H1 (cell line): ENCODE data around the gene MAP3K3. TPM values are rescaled to one million over a fixed set of nuclear protein-coding genes. Genes with fewer than 3 reads are reported as not detected.

Source experiments
- CTCF ChIA-PET: fragments of 300-600 bp; sonication (Branson Sonifier 250); formaldehyde crosslinking; loops from one replicate; lab custom pipeline; 2021; ENCODE audit not compliant: partially characterized antibody; lab: Charles Lee
- POLR2A ChIA-PET: fragments of 300-600 bp; sonication (Branson Sonifier 250); formaldehyde crosslinking; loops from one replicate; lab custom pipeline; 2021; ENCODE audit warnings: inconsistent platforms; ENCODE audit not compliant: partially characterized antibody; lab: Charles Lee
- DNase-seq, 2 experiments: peaks; one replicate each; pipeline versions ENCODE4 v3.0.0 to v3.0.0-alpha.2; 2010 to 2022; ENCODE audit warnings: low spot score in 2 of 2, low read depth in 1 of 2, mixed read lengths in 1 of 2
- FAIRE-seq: peaks from 2 replicates; lab custom pipeline; 2011; peaks lifted over from hg19 to GRCh38; lab: Jason Lieb, UNC
- H2AFZ ChIP-seq: 2 replicates; pipeline ENCODE4 v1.8.1; 2012; ENCODE audit warnings: low read length, inconsistent platforms
- H2AK5ac ChIP-seq: 2 replicates; pipeline ENCODE4 v1.6.1; 2013; ENCODE audit warnings: low read depth, low read length
- H2BK120ac ChIP-seq: replicated peaks from 2 replicates; pipeline ENCODE3; 2013; ENCODE audit warnings: low read depth, low read length, inconsistent platforms
- H2BK12ac ChIP-seq: 2 replicates; pipeline ENCODE4 v1.6.1; 2013; ENCODE audit warnings: low read depth, low read length
- H2BK15ac ChIP-seq: 2 replicates; pipeline ENCODE4 v1.6.1; 2013; ENCODE audit warnings: low read length
- H2BK20ac ChIP-seq: 2 replicates; pipeline ENCODE4 v1.6.1; 2013; ENCODE audit warnings: low read length
- H2BK5ac ChIP-seq: 2 replicates; pipeline ENCODE4 v1.6.1; 2013; ENCODE audit warnings: low read depth, low read length
- H3K14ac ChIP-seq: 2 replicates; pipeline ENCODE4 v1.6.1; 2013; ENCODE audit warnings: inconsistent platforms; ENCODE audit not compliant: insufficient read length
- H3K18ac ChIP-seq: 2 replicates; pipeline ENCODE4 v1.6.1; 2013; ENCODE audit warnings: low read length; ENCODE audit errors: extremely low read depth
- H3K23ac ChIP-seq: 2 replicates; pipeline ENCODE4 v1.6.1; 2013; ENCODE audit warnings: inconsistent platforms; ENCODE audit not compliant: insufficient read length
- H3K23me2 ChIP-seq: 2 replicates; pipeline ENCODE4 v1.6.1; 2013; ENCODE audit warnings: low read depth, low read length
- H3K27ac ChIP-seq: 2 replicates; pipeline ENCODE4 v1.6.1; 2011; ENCODE audit warnings: low read depth, low read length, inconsistent platforms
- H3K27me3 ChIP-seq, 4 experiments: replicated peaks in 1 of 4; 1 replicate in 1 of 4; 2 replicates in 3 of 4; pipeline versions ENCODE4 v1.6.1 to v1.8.1; 2011 to 2013; ENCODE audit warnings: low read length in 3 of 4, mild to moderate bottlenecking in 3 of 4, inconsistent platforms in 2 of 4, mixed read lengths in 2 of 4, moderate library complexity in 1 of 4; ENCODE audit not compliant: control insufficient read depth in 3 of 4, insufficient read depth in 3 of 4; ENCODE audit errors: extremely low read depth in 1 of 4
- H3K36me3 ChIP-seq, 4 experiments: 2 replicates each; pipeline versions ENCODE4 v1.6.1 to v1.8.1; 2011 to 2013; ENCODE audit warnings: mild to moderate bottlenecking in 4 of 4, low read length in 3 of 4, moderate library complexity in 2 of 4, control low read depth in 1 of 4, inconsistent platforms in 1 of 4; ENCODE audit not compliant: insufficient read depth in 4 of 4, control insufficient read depth in 2 of 4
- H3K4ac ChIP-seq: replicated peaks from 2 replicates; pipeline ENCODE3; 2013; ENCODE audit warnings: low read length, low read depth, mixed read lengths, inconsistent platforms; ENCODE audit not compliant: insufficient read length
- H3K4me1 ChIP-seq, 4 experiments: replicated peaks in 1 of 4; 1 replicate in 1 of 4; 2 replicates in 3 of 4; pipeline versions ENCODE4 v1.6.1 to v1.8.1; 2011 to 2013; ENCODE audit warnings: low read length in 3 of 4, inconsistent platforms in 2 of 4, mixed read lengths in 1 of 4; ENCODE audit not compliant: insufficient read depth in 4 of 4, control insufficient read depth in 3 of 4
- H3K4me2 ChIP-seq, 2 experiments: 2 replicates each; pipeline versions ENCODE4 v1.6.1 to v1.8.1; 2011 to 2013; ENCODE audit warnings: low read depth in 2 of 2, low read length in 2 of 2, control low read depth in 1 of 2, inconsistent platforms in 1 of 2, mild to moderate bottlenecking in 1 of 2; ENCODE audit not compliant: insufficient read depth in 1 of 2
- H3K4me3 ChIP-seq, 4 experiments: fragments of 200-600, 300-600 bp in 1 of 4; sonication (generic), shearing (Covaris generic), sonication (Bioruptor Twin) in 1 of 4; 2 replicates each; pipeline versions ENCODE4 v1.5.1 to v1.8.1; 2011 to 2016; ENCODE audit warnings: low read length in 4 of 4, low read depth in 3 of 4, control low read depth in 2 of 4, inconsistent platforms in 2 of 4, mild to moderate bottlenecking in 2 of 4, mixed read lengths in 1 of 4, moderate library complexity in 1 of 4; ENCODE audit not compliant: insufficient read depth in 2 of 4; ENCODE audit errors: extremely low read depth in 1 of 4
- H3K56ac ChIP-seq: replicated peaks from 2 replicates; pipeline ENCODE3; 2013; ENCODE audit warnings: low read depth, mild to moderate bottlenecking, mixed read lengths, low read length, inconsistent platforms; ENCODE audit not compliant: insufficient read length
- H3K79me1 ChIP-seq: 2 replicates; pipeline ENCODE4 v1.6.1; 2013; ENCODE audit warnings: low read depth, low read length, control low read depth
- H3K79me2 ChIP-seq, 2 experiments: 2 replicates each; pipeline versions ENCODE4 v1.6.1 to v1.8.1; 2012 to 2013; ENCODE audit warnings: low read length in 2 of 2, mild to moderate bottlenecking in 2 of 2, inconsistent platforms in 1 of 2; ENCODE audit not compliant: insufficient read depth in 2 of 2, control insufficient read depth in 1 of 2
- H3K9ac ChIP-seq, 4 experiments: replicated peaks in 1 of 4; 1 replicate in 1 of 4; 2 replicates in 3 of 4; pipeline versions ENCODE4 v1.6.1 to v1.8.1; 2011 to 2013; ENCODE audit warnings: low read depth in 3 of 4, low read length in 3 of 4, control low read depth in 2 of 4, mild to moderate bottlenecking in 2 of 4, moderate library complexity in 2 of 4, inconsistent platforms in 1 of 4; ENCODE audit errors: extremely low read depth in 1 of 4
- H3K9me3 ChIP-seq, 2 experiments: 2 replicates each; pipeline versions ENCODE4 v1.6.1 to v1.8.1; 2012 to 2013; ENCODE audit warnings: mild to moderate bottlenecking in 2 of 2, moderate library complexity in 2 of 2, control low read depth in 1 of 2, inconsistent platforms in 1 of 2, low read depth in 1 of 2, low read length in 1 of 2, mixed read lengths in 1 of 2; ENCODE audit not compliant: insufficient read depth in 2 of 2
- H4K20me1 ChIP-seq, 2 experiments: replicated peaks in 1 of 2; 2 replicates each; pipeline versions ENCODE3 to v1.8.1; 2011 to 2013; ENCODE audit warnings: inconsistent platforms in 2 of 2, low read length in 2 of 2, mild to moderate bottlenecking in 1 of 2; ENCODE audit not compliant: insufficient read depth in 2 of 2, control insufficient read depth in 1 of 2
- H4K5ac ChIP-seq: 2 replicates; pipeline ENCODE4 v1.6.1; 2013; ENCODE audit warnings: low read length, low read depth, mixed read lengths, inconsistent platforms; ENCODE audit not compliant: insufficient read length
- H4K8ac ChIP-seq: 2 replicates; pipeline ENCODE4 v1.8.0; 2013; ENCODE audit warnings: mild to moderate bottlenecking, moderate library complexity, low read length, inconsistent platforms; ENCODE audit not compliant: insufficient read depth; ENCODE audit errors: extremely low read depth
- H4K91ac ChIP-seq: replicated peaks from 2 replicates; pipeline ENCODE3; 2013; ENCODE audit warnings: low read length, mixed read lengths, inconsistent platforms; ENCODE audit not compliant: insufficient read length
- BRCA1 ChIP-seq: IDR thresholded peaks from 2 replicates; pipeline ENCODE4 v1.6.1; 2012; ENCODE audit warnings: low read depth, low read length, improper control_type of control experiment
- GTF2F1 ChIP-seq: IDR thresholded peaks from 2 replicates; pipeline ENCODE4 v1.6.1; 2012; ENCODE audit warnings: low read depth, low read length, improper control_type of control experiment, borderline replicate concordance
- JUN ChIP-seq: IDR thresholded peaks from 2 replicates; pipeline ENCODE4 v1.6.1; 2011; ENCODE audit warnings: low read depth, mild to moderate bottlenecking, improper control_type of control experiment, low read length
- KDM4A ChIP-seq: IDR thresholded peaks from one replicate; pipeline ENCODE4 v1.7.1; 2012; ENCODE audit warnings: low read depth, mild to moderate bottlenecking, moderate library complexity, low read length, inconsistent platforms; ENCODE audit not compliant: severe bottlenecking
- NRF1 ChIP-seq: IDR thresholded peaks from 2 replicates; pipeline ENCODE4 v1.6.1; 2011; ENCODE audit warnings: mild to moderate bottlenecking, low read depth, low read length, improper control_type of control experiment
- RBBP5 ChIP-seq: IDR thresholded peaks from 2 replicates; pipeline ENCODE4 v1.7.1; 2012; ENCODE audit warnings: low read depth, mild to moderate bottlenecking, inconsistent platforms, low read length, moderate library complexity, borderline replicate concordance
- SAP30 ChIP-seq: fragments of 300-600 bp; sonication (generic); IDR thresholded peaks from 2 replicates; pipeline ENCODE4 v1.7.1; 2012; ENCODE audit warnings: low read length, moderate library complexity, mild to moderate bottlenecking, inconsistent platforms; ENCODE audit not compliant: insufficient read depth, insufficient replicate concordance
- SIN3A ChIP-seq, 2 experiments: IDR thresholded peaks in 1 of 2; conservative IDR thresholded peaks in 1 of 2; 2 replicates each; pipeline ENCODE4 v1.6.1; 2011 to 2012; ENCODE audit warnings: low read length in 2 of 2, improper control_type of control experiment in 1 of 2, low read depth in 1 of 2, mild to moderate bottlenecking in 1 of 2
- SP2 ChIP-seq: IDR thresholded peaks from 2 replicates; pipeline ENCODE4 v1.6.1; 2012; ENCODE audit warnings: mild to moderate bottlenecking, low read length, inconsistent platforms
- SRF ChIP-seq: IDR thresholded peaks from 2 replicates; pipeline ENCODE4 v1.6.1; 2011; ENCODE audit warnings: mild to moderate bottlenecking, low read depth, low read length, moderate library complexity
- YY1 ChIP-seq: IDR thresholded peaks from 2 replicates; pipeline ENCODE4 v1.6.1; 2011; ENCODE audit warnings: low read depth, mild to moderate bottlenecking, low read length
- WGBS, 2 experiments: shearing (Covaris generic) in 1 of 2; methylation state at CpG; one replicate each; pipeline versions ENCODE4 v1.1.6 to v1.1.7; 2013 to 2015; ENCODE audit warnings: low lambda C conversion rate in 2 of 2, mixed read lengths in 2 of 2, inconsistent platforms in 1 of 2, low coverage in 1 of 2, missing lambda C conversion rate in 1 of 2; ENCODE audit not compliant: insufficient replicate concordance in 2 of 2, insufficient coverage in 1 of 2, insufficient read length in 1 of 2; ENCODE audit errors: extremely low coverage in 1 of 2, missing lambda C conversion rate in 1 of 2; 5-methylcytosine and 5-hydroxymethylcytosine counted together
- polyA plus RNA-seq, 7 experiments: library from polyadenylated mRNA; depleted of rRNA in 3 of 7; stranded (reverse) in 5 of 7; unstranded in 2 of 7; fragments of >200 nt in 5 of 7; fragments of 200-250 nt in 2 of 7; gene quantifications; 1 replicate in 5 of 7; 2 replicates in 1 of 7; 4 replicates in 1 of 7; pipeline versions ENCODE4 v1.2.1 to v1.2.3, GENCODE V29; 2011 to 2013; ENCODE audit warnings: missing spikeins in 2 of 7, mixed read lengths in 2 of 7
- total RNA-seq: library from RNA; stranded (reverse); fragmentation: NEBNext Ultra II Directional; extraction: Animal tissue kit (Norgen Biotek cat#: 25700); gene quantifications from 2 replicates; pipeline ENCODE4 v1.2.1, GENCODE V29; 2021

The MAP3K3 gene
- total and polyA plus RNA-seq, 2 of the 8 experiments (the other 6 are each of a cell fraction or from before 2014, with no cell fraction given), result 10.3 to 21.0 TPM

DNA sequence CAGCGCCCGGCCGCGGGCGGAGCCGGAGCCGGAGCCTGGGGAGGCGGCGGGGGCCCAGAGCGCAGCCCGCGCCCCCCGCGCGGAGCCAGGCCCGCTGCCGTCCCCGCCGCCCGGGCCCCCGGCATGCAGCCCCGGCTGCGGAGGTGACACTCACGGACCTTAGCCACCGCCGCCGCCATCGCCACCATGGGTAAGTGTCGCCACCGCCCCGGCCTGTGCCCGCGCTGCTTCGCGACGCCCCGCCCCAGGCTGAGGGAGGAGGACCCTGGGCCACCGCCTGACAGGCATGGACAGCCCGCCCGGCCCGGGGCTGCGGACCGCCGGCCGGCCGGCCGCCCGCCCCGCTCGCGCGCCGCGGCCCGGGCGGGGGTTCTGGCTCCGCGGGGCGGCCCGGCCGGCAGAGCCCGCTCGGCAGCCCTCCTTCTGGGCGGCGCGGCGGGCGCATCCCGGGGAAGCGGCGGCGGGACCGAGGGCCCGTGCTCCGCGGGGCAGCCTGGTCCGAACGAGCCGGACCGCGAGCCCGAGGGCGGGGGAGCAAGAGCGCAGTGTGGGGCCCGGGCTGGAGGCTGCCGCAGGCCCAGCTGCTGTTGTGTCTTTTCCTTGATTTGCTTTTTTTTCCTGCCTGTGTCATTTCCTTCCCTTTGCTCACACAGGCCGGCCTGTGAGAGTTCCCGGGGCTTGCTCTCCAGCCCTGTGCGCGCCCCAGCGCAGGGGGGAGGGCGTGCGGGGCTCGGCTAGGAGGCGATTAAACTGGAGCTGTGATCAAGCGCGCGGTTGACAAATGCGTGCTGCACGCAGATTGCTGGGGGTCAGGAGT, 565 bp downstream of the MAP3K3 start:
- Histone ChIP-seq H3K4me1 (peaks cover 2 to 5% (median 3%) of the 10 kb centered on the region in 4 experiments; a peak in 3 of 7 replicates), H2BK15ac (no peak overlapping the region), H3K18ac (no peak overlapping the region), H2AFZ (no peak overlapping the region), H3K27ac (no peak overlapping the region), H3K36me3 (no peaks in the 10 kb centered on the region), H2BK5ac (no peak overlapping the region), H2BK20ac (no peak overlapping the region), H3K56ac (no peak overlapping the region), H2BK12ac (no peak overlapping the region), H2AK5ac (no peak overlapping the region), H4K5ac (no peak overlapping the region), H3K23me2 (peaks cover 6% of the 10 kb centered on the region), H3K79me2 (peaks cover 5 to 35% of the 10 kb centered on the region in 2 experiments), H3K9ac (peak overlapping the region in 2 of 4 experiments; percentile 41 to 73; a peak in 3 of 7 replicates), H4K91ac (no peak overlapping the region), H3K79me1 (peaks cover 3% of the 10 kb centered on the region; the same call in 1 of the 2 replicates), H3K27me3 (no peaks in the 10 kb centered on the region), H3K4ac (no peak overlapping the region), H3K9me3 (no peaks in the 10 kb centered on the region), H3K23ac (no peak overlapping the region), H3K4me2 (peak overlapping the region; percentile 56 to 71), H3K14ac (no peak overlapping the region), H4K8ac (no peak overlapping the region), H4K20me1 (peaks cover 0 to 8% of the 10 kb centered on the region in 2 experiments), H3K4me3 (peak overlapping the region; percentile 44 to 82 (median 66)), H2BK120ac (no peak overlapping the region)
- DNase-seq (peak in 1 of 2 experiments; percentile 73), FAIRE-seq (no peak)
- ChIA-PET POLR2A (interaction anchor here (0.7 to 1.8 kb wide), 11 partner anchors 11 to 193 kb away, joined by 3 to 9 read pairs (median 5); partner anchors contain the start of gene KCNH6), CTCF (interaction anchor here (0.7 to 4.1 kb wide), 11 partner anchors 11 to 196 kb away, joined by 3 to 22 read pairs (median 3); no protein-coding TSS in a partner anchor)
- WGBS, 2 experiments, result 0% methylated on average over 44 of the region's 100 CpGs; no CpG with 5 or more reads in 1 of the 2 experiments
- TF ChIP-seq SP2 (no peak), KDM4A (peak; percentile 77), RBBP5 (peak; percentile 58; the same call in 1 of the 2 replicates), YY1 (0 out of 2 replicates have a peak, but pooled peaks have one; percentile 10), SRF (no peak), BRCA1 (no peak), GTF2F1 (no peak), SAP30 (peak; percentile 34), SIN3A (conservative IDR thresholded peaks at IDR 0.05 in 1 of 2, IDR thresholded peaks at IDR 0.05 in 1 of 2; ENCODE audit: low read depth in 1 of 2, low read length in 2 of 2) (peak in 1 of 2 experiments; percentile 4; a peak in 3 of 4 replicates), NRF1 (no peak), JUN (no peak)
